PC-3 (cell line): ENCODE results near the gene RAC3. TPM values are rescaled to one million over a fixed set of nuclear protein-coding genes. Genes with fewer than 3 reads are reported as not detected.

Experiments used
- ATAC-seq: fragments of 200-7000 bp; cut with Tn5 transposase; 2 replicates; pipeline ENCODE4 v1.9.1; 2020; ENCODE audit warnings: mild to moderate bottlenecking, moderate library complexity
- BruUV-seq: library from RNA; stranded (reverse); fragments of 400-500 nt; replicated peaks from 2 replicates; lab custom pipeline; 2021; lab: Mats Ljungman, UMichigan
- CTCF ChIA-PET: fragments of 300-600 bp; sonication (Branson Sonifier 250); formaldehyde crosslinking; loops from one replicate; lab custom pipeline; 2022; ENCODE audit warnings: antibody characterized with exemption; lab: Charles Lee
- POLR2A ChIA-PET: fragments of 300-600 bp; sonication (Branson Sonifier 250); formaldehyde crosslinking; loops from one replicate; lab custom pipeline; 2022; ENCODE audit warnings: antibody characterized with exemption; ENCODE audit not compliant: unreplicated experiment; lab: Charles Lee
- DNase-seq: peaks from one replicate; pipeline ENCODE4 v3.0.0-alpha.2; 2015
- H2AFZ ChIP-seq: fragments of 300-600 bp; sonication (generic); 2 replicates; pipeline ENCODE4 v1.6.0; 2016; ENCODE audit warnings: antibody characterized with exemption, low read length
- H3F3A ChIP-seq: fragments of 300-600 bp; sonication (generic); one replicate; pipeline ENCODE4 v1.6.0; 2017; ENCODE audit warnings: antibody characterized with exemption, low read length, control low read depth, mild to moderate bottlenecking; ENCODE audit not compliant: unreplicated experiment
- H3K27ac ChIP-seq: fragments of 300-600 bp; sonication (generic); 2 replicates; pipeline ENCODE4 v1.5.1; 2016; ENCODE audit warnings: mild to moderate bottlenecking, low read length
- H3K27me3 ChIP-seq: fragments of 300-600 bp; sonication (generic); 2 replicates; pipeline ENCODE4 v1.6.1; 2016; ENCODE audit warnings: low read length, mixed read lengths
- H3K36me3 ChIP-seq: fragments of 300-600 bp; sonication (generic); 2 replicates; pipeline ENCODE4 v1.6.1; 2016; ENCODE audit warnings: low read depth, mixed run types, low read length, mixed read lengths
- H3K4me1 ChIP-seq: fragments of 300-600 bp; sonication (generic); 2 replicates; pipeline ENCODE4 v1.5.1; 2016; ENCODE audit warnings: low read length; ENCODE audit not compliant: insufficient read depth
- H3K4me2 ChIP-seq: fragments of 300-600 bp; sonication (generic); 2 replicates; pipeline ENCODE4 v1.6.0; 2016; ENCODE audit warnings: low read length
- H3K4me3 ChIP-seq: fragments of 300-600 bp; sonication (generic); 2 replicates; pipeline ENCODE4 v1.5.1; 2016; ENCODE audit warnings: mild to moderate bottlenecking, low read length, mixed read lengths
- H3K79me2 ChIP-seq: fragments of 300-600 bp; sonication (generic); 2 replicates; pipeline ENCODE4 v1.6.1; 2017; ENCODE audit warnings: low read length, mixed read lengths
- H3K9ac ChIP-seq: fragments of 300-600 bp; sonication (generic); 2 replicates; pipeline ENCODE4 v1.6.0; 2016; ENCODE audit warnings: mild to moderate bottlenecking, low read length
- H3K9me2 ChIP-seq: fragments of 300-600 bp; sonication (generic); replicated peaks from 2 replicates; pipeline ENCODE4 v1.6.1; 2016; ENCODE audit warnings: mixed run types, low read length, mixed read lengths
- H3K9me3 ChIP-seq: fragments of 300-600 bp; sonication (generic); 2 replicates; pipeline ENCODE4 v1.6.1; 2016; ENCODE audit warnings: low read length, mixed read lengths
- H4K20me1 ChIP-seq: fragments of 300-600 bp; sonication (generic); 2 replicates; pipeline ENCODE4 v1.6.1; 2016; ENCODE audit warnings: low read length, mixed read lengths
- CTCF ChIP-seq: fragments of 300-600 bp; sonication (generic); conservative IDR thresholded peaks from 2 replicates; pipeline ENCODE4 v1.5.1; 2017; ENCODE audit warnings: antibody characterized with exemption, low read depth, mild to moderate bottlenecking, low read length
- EZH2 ChIP-seq: fragments of 300-600 bp; sonication (generic); IDR thresholded peaks from one replicate; pipeline ENCODE4 v1.6.1; 2017; ENCODE audit warnings: antibody characterized with exemption, mild to moderate bottlenecking, low read length; ENCODE audit not compliant: unreplicated experiment
- EZH2phosphoT487 ChIP-seq: fragments of 300-600 bp; sonication (generic); IDR thresholded peaks from 2 replicates; pipeline ENCODE4 v1.6.1; 2018; ENCODE audit warnings: mild to moderate bottlenecking, antibody characterized with exemption, low read length, borderline replicate concordance
- intact Hi-C: fragments of 100-400 bp; cut with micrococcal nuclease; formaldehyde crosslinking; loops from 2 replicates; pipeline ENCODE4 v1.9.0; 2023
- total RNA-seq: library from RNA; depleted of rRNA; stranded (reverse); fragments of >200 nt; gene quantifications from 2 replicates; pipeline ENCODE4 v1.2.3, GENCODE V29; 2014

RAC3 gene
- total RNA-seq, 1 experiment from 2014 or later: 52.2 TPM

- no peaks in the 10 kb centered on the region for H3K9me3 ChIP-seq
- H3K4me1 ChIP-seq: peaks cover 1% of the 10 kb centered on the region; the same call in 1 of the 2 replicates
- ChIA-PET POLR2A (no interaction called here), CTCF (interaction anchor here (0.6 kb wide), 1 partner anchor 198 kb away, joined by 3 read pairs; the partner anchor contains the start of gene P4HB)
- H3F3A ChIP-seq: no peaks in the 10 kb centered on the region
- H3K9ac ChIP-seq: no peak overlapping the region
- peaks cover 11% of the 10 kb centered on the region for H3K79me2 ChIP-seq
- H3K27ac ChIP-seq: no peak overlapping the region
- no peaks in the 10 kb centered on the region for H3K9me2 ChIP-seq
- H3K4me2 ChIP-seq: no peak overlapping the region
- no peak overlapping the region for H3K4me3 ChIP-seq
- intact Hi-C loops: no loop called here
- no peak overlapping the region for H2AFZ ChIP-seq
- ATAC-seq (peak; percentile 7; the same call in 1 of the 2 replicates), DNase-seq (no peak)
- no peaks in the 10 kb centered on the region for H3K27me3 ChIP-seq
- no TSS peak for BruUV-seq
- TF ChIP-seq CTCF: no peak
- TF ChIP-seq EZH2: no peak
- no peak for TF ChIP-seq EZH2phosphoT487
- H4K20me1 ChIP-seq: no peaks in the 10 kb centered on the region
- H3K36me3 ChIP-seq: peaks cover 55% of the 10 kb centered on the region
These were observed 26.9 kb downstream of the RAC3 start for GRCh38 chr17:82058230-82058854.

GRCh38 chr17:82058855-82059249, 27.4 kb downstream of the RAC3 start:
- DNase-seq: no peak
- CTCF ChIA-PET: no interaction called here
- BruUV-seq: no TSS peak
- no peak for ATAC-seq
- peaks cover 11% of the 10 kb centered on the region for H3K79me2 ChIP-seq
- H3K4me1 ChIP-seq: peaks cover 4% of the 10 kb centered on the region
- H3K27ac ChIP-seq: no peak overlapping the region
- H3K27me3 ChIP-seq: no peaks in the 10 kb centered on the region
- H3K4me2 ChIP-seq: no peak overlapping the region
- no peak overlapping the region for H3K9ac ChIP-seq
- peaks cover 55% of the 10 kb centered on the region for H3K36me3 ChIP-seq
- no peak overlapping the region for H3K4me3 ChIP-seq
- no peaks in the 10 kb centered on the region for H3K9me3 ChIP-seq
- H4K20me1 ChIP-seq: no peaks in the 10 kb centered on the region
- intact Hi-C loops: no loop called here
- H3K9me2 ChIP-seq: no peaks in the 10 kb centered on the region
- POLR2A ChIA-PET: no interaction called here
- TF ChIP-seq EZH2: no peak
- no peaks in the 10 kb centered on the region for H3F3A ChIP-seq
- H2AFZ ChIP-seq: no peak overlapping the region

- no peak overlapping the region for H3K4me3 ChIP-seq
- H4K20me1 ChIP-seq: no peaks in the 10 kb centered on the region
- intact Hi-C loops: no loop called here
- peaks cover 15% of the 10 kb centered on the region for H3K79me2 ChIP-seq
- H3K9me2 ChIP-seq: no peaks in the 10 kb centered on the region
- no peak for DNase-seq
- ChIA-PET CTCF (no interaction called here), POLR2A (no interaction called here)
- H3K4me2 ChIP-seq: no peak overlapping the region
- H3K27ac ChIP-seq: no peak overlapping the region
- peaks cover 10% of the 10 kb centered on the region for H3K4me1 ChIP-seq
- BruUV-seq: no TSS peak
- no peak for ATAC-seq
- H3F3A ChIP-seq: no peaks in the 10 kb centered on the region
- H3K36me3 ChIP-seq: peaks cover 58% of the 10 kb centered on the region
- TF ChIP-seq CTCF (no peak), EZH2 (no peak), EZH2phosphoT487 (no peak)
- no peak overlapping the region for H3K9ac ChIP-seq
- H3K9me3 ChIP-seq: no peaks in the 10 kb centered on the region
- H2AFZ ChIP-seq: no peak overlapping the region
- H3K27me3 ChIP-seq: no peaks in the 10 kb centered on the region
These were observed 28.0 kb downstream of the RAC3 start for GRCh38 chr17:82059272-82060000.
